ENCODE results near the gene PRPF19. TPM values are rescaled to one million over a fixed set of nuclear protein-coding genes. Genes with fewer than 3 reads are reported as not detected.

PRPF19 gene
- total RNA-seq, 1 donor from 2014 or later, result 36.1 TPM

- FAIRE-seq, result no peak
- no peak for DNase-seq (ENCODE audit: low read depth)
- Histone ChIP-seq H3K4me3 (ENCODE audit: low read depth, low read length) (no peak overlapping the region), H3K27me3 (ENCODE audit: control insufficient read depth, insufficient read depth, low read length) (no peaks in the 10 kb centered on the region), H3K36me3 (ENCODE audit: control insufficient read depth, insufficient read depth, low read length) (peaks cover 7% of the 10 kb centered on the region)
- no peak for TF ChIP-seq CTCF (IDR thresholded peaks at IDR 0.05; ENCODE audit: insufficient read depth, low read length, severe bottlenecking)
Measured at GRCh38 chr11:60844870-60845221, 61.5 kb downstream of the PRPF19 start.

GRCh38 chr11:60844045-60844869 lies 62.1 kb downstream of the PRPF19 start:
- TF ChIP-seq CTCF (IDR thresholded peaks at IDR 0.05; ENCODE audit: insufficient read depth, low read length, severe bottlenecking), result no peak
- FAIRE-seq (no peak), DNase-seq (ENCODE audit: low read depth) (peak; percentile 35)
- Histone ChIP-seq H3K4me3 (ENCODE audit: low read depth, low read length) (no peak overlapping the region), H3K27me3 (ENCODE audit: control insufficient read depth, insufficient read depth, low read length) (no peaks in the 10 kb centered on the region), H3K36me3 (ENCODE audit: control insufficient read depth, insufficient read depth, low read length) (peaks cover 5% of the 10 kb centered on the region)

GRCh38 chr11:60842668-60843600 lies 63.5 kb downstream of the PRPF19 start:
- peak; percentile 53 for DNase-seq (ENCODE audit: low read depth)
- no peak for TF ChIP-seq CTCF (IDR thresholded peaks at IDR 0.05; ENCODE audit: insufficient read depth, low read length, severe bottlenecking)
- peak overlapping the region; percentile 86 for H3K4me3 ChIP-seq (ENCODE audit: low read depth, low read length)
- peaks cover 2% of the 10 kb centered on the region for H3K36me3 ChIP-seq (ENCODE audit: control insufficient read depth, insufficient read depth, low read length)
- no peak for FAIRE-seq
- no peaks in the 10 kb centered on the region for H3K27me3 ChIP-seq (ENCODE audit: control insufficient read depth, insufficient read depth, low read length)

- Histone ChIP-seq H3K27me3 (ENCODE audit: control insufficient read depth, insufficient read depth, low read length) (no peaks in the 10 kb centered on the region), H3K36me3 (ENCODE audit: control insufficient read depth, insufficient read depth, low read length) (no peaks in the 10 kb centered on the region), H3K4me3 (ENCODE audit: low read depth, low read length) (peak within 1 kb of the TSS; percentile 86)
- peak; percentile 87 for DNase-seq (ENCODE audit: low read depth)
- no peak for TF ChIP-seq CTCF (IDR thresholded peaks at IDR 0.05; ENCODE audit: insufficient read depth, low read length, severe bottlenecking)
- no peak for FAIRE-seq
Measured at GRCh38 chr11:60841797-60842667, 64.4 kb downstream of the PRPF19 start, which contains the start of gene CCDC86. Gene CCDC86 (plus strand): TSS chr11:60842113. CDS start chr11:60842125, 12 bp downstream.

Other genes with a start within 250 kb of the PRPF19 start
- not detected in 2 replicates for gene MS4A8, start 207.0 kb downstream of the PRPF19 start, total RNA-seq
- not detected in 2 replicates for gene MS4A18, start 181.9 kb downstream of the PRPF19 start, total RNA-seq
- not detected in 2 replicates for gene MS4A15, start 149.7 kb downstream of the PRPF19 start, total RNA-seq
- gene MS4A10, start 121.3 kb downstream of the PRPF19 start, total RNA-seq, result not detected in 2 replicates
- gene CCDC86, start 64.5 kb downstream of the PRPF19 start, total RNA-seq, result 7.4 TPM in 2 replicates
- gene PTGDR2, start 50.6 kb downstream of the PRPF19 start, total RNA-seq, result 0.13 TPM in 1 of 2 replicates, not detected in the other
- gene ZP1, start 39.0 kb downstream of the PRPF19 start, total RNA-seq, result not detected in 2 replicates
- 7.6 and 7.7 TPM in 2 replicates for gene TMEM109, start 7.6 kb upstream of the PRPF19 start, total RNA-seq
- 22.6 and 25.2 TPM in 2 replicates for gene TMEM132A, start 17.9 kb upstream of the PRPF19 start, total RNA-seq
- gene SLC15A3, start 45.6 kb upstream of the PRPF19 start, total RNA-seq, result 0.38 and 1.3 TPM in 2 replicates
- gene CD6, start 65.1 kb upstream of the PRPF19 start, total RNA-seq, result not detected in 2 replicates
- not detected in 2 replicates for gene CD5, start 195.9 kb upstream of the PRPF19 start, total RNA-seq

Data from bronchial epithelial cell (primary cell).